Measurements from ENCODE around the gene PLCG2.

PLCG2 gene

DNA sequence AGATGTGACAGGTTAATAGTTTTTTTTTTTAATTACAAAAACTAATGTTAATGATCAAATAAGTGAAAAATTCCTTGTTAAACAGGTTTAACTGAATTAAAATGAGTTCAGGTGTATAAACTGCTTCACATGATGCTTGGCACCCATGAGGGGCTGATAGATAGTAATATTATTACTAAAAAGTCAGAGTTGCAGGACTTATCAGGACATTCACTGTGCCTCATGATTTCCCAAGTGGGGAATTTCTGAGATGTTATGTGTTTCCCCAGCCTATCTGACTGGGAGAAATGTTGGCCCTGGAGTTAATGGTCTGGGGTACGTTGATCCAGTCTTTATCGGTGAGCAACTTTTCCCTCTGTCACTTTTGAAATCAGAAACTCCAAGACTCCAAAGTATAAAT lies 102.1 kb downstream of the PLCG2 start:
- no peak overlapping the region for H2BK5ac ChIP-seq (ENCODE audit: low read length)
- no peak overlapping the region for H3K4ac ChIP-seq (ENCODE audit: low read length)
- H3K23ac ChIP-seq (ENCODE audit: low read depth, low read length, poor library complexity): no peak overlapping the region
- no peak overlapping the region for H4K8ac ChIP-seq (ENCODE audit: low read depth, low read length)
- no peak overlapping the region for H3K27ac ChIP-seq (replicated peaks; ENCODE audit: low read length)
- no CpG with 5 or more reads among the region's 2 CpGs for WGBS, 2 donors (ENCODE audit: extremely low coverage in 2 of 2, insufficient read length in 2 of 2, insufficient replicate concordance in 1 of 2)
- no peak overlapping the region for H2BK12ac ChIP-seq (ENCODE audit: low read length)
- no peaks in the 10 kb centered on the region for H3K36me3 ChIP-seq (replicated peaks in 1 of 2; ENCODE audit: control insufficient read depth in 2 of 2, insufficient read depth in 2 of 2, low read length in 2 of 2)
- H3K4me1 ChIP-seq (ENCODE audit: control insufficient read depth in 2 of 2, insufficient read depth in 1 of 2, low read depth in 1 of 2, low read length in 2 of 2): peaks cover 0 to 8% of the 10 kb centered on the region in 2 donors
- H2BK15ac ChIP-seq (ENCODE audit: low read length): no peak overlapping the region
- H3K14ac ChIP-seq (ENCODE audit: low read length): no peak overlapping the region
- H3K9me3 ChIP-seq (replicated peaks in 1 of 2; ENCODE audit: control insufficient read depth in 2 of 2, insufficient read depth in 1 of 2, low read depth in 1 of 2, low read length in 2 of 2): no peaks in the 10 kb centered on the region
- no peaks in the 10 kb centered on the region for H3K79me1 ChIP-seq (ENCODE audit: low read depth, low read length)
- no peak overlapping the region for H2AFZ ChIP-seq (ENCODE audit: low read length)
- DNase-seq (ENCODE audit: low spot score): no peak
- H3K4me2 ChIP-seq (ENCODE audit: insufficient read depth, low read length, poor library complexity, severe bottlenecking): no peak overlapping the region
- H3K27me3 ChIP-seq (ENCODE audit: control insufficient read depth in 3 of 3, insufficient read depth in 3 of 3, low read depth in 1 of 3, low read length in 3 of 3): no peaks in the 10 kb centered on the region
- H3K9ac ChIP-seq (ENCODE audit: low read depth, low read length, poor library complexity): no peak overlapping the region
- H2AK5ac ChIP-seq (ENCODE audit: low read depth, low read length): no peak overlapping the region
- no peak overlapping the region for H3K18ac ChIP-seq (ENCODE audit: low read length)
- no peak overlapping the region for H3K4me3 ChIP-seq (ENCODE audit: low read length in 2 of 2)
- H2BK120ac ChIP-seq (ENCODE audit: low read depth, low read length): no peak overlapping the region
- no peak overlapping the region for H4K91ac ChIP-seq (ENCODE audit: low read depth, low read length, poor library complexity)

DNA sequence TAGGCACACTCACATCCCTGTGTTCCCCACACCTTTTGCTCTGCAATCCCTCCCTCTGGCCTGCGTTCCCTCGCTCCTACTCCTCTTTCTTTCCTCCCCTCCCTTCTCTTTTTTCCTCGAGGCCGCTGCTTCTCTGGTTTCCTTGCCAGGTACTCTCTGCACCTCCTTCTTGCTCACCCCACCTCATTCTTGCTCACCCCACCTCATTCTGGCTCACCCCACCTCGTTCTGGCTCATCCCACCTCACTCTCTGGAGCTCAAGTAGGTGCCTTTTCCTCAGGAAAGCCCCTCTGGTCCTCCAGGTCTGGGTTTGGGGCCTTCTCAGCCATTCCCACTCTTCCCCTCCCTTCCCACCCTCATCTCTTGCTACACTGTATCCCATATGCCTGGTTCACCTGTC lies 103.5 kb downstream of the PLCG2 start:
- H2BK120ac ChIP-seq (ENCODE audit: low read depth, low read length): no peak overlapping the region
- no peak overlapping the region for H3K4me3 ChIP-seq (ENCODE audit: low read length in 2 of 2)
- no peak overlapping the region for H2AK5ac ChIP-seq (ENCODE audit: low read depth, low read length)
- H3K36me3 ChIP-seq (replicated peaks in 1 of 2; ENCODE audit: control insufficient read depth in 2 of 2, insufficient read depth in 2 of 2, low read length in 2 of 2): no peaks in the 10 kb centered on the region
- H3K23ac ChIP-seq (ENCODE audit: low read depth, low read length, poor library complexity): no peak overlapping the region
- no peak overlapping the region for H2AFZ ChIP-seq (ENCODE audit: low read length)
- peaks cover 0 to 7% of the 10 kb centered on the region in 2 donors for H3K4me1 ChIP-seq (ENCODE audit: control insufficient read depth in 2 of 2, insufficient read depth in 1 of 2, low read depth in 1 of 2, low read length in 2 of 2)
- no peak overlapping the region for H3K18ac ChIP-seq (ENCODE audit: low read length)
- no peaks in the 10 kb centered on the region for H3K79me1 ChIP-seq (ENCODE audit: low read depth, low read length)
- no peak overlapping the region for H4K8ac ChIP-seq (ENCODE audit: low read depth, low read length)
- no peak overlapping the region for H3K27ac ChIP-seq (replicated peaks; ENCODE audit: low read length)
- H2BK5ac ChIP-seq (ENCODE audit: low read length): no peak overlapping the region
- H3K27me3 ChIP-seq (ENCODE audit: control insufficient read depth in 3 of 3, insufficient read depth in 3 of 3, low read depth in 1 of 3, low read length in 3 of 3): no peaks in the 10 kb centered on the region
- no peak overlapping the region for H4K91ac ChIP-seq (ENCODE audit: low read depth, low read length, poor library complexity)
- no peak overlapping the region for H3K4ac ChIP-seq (ENCODE audit: low read length)
- no peak overlapping the region for H2BK12ac ChIP-seq (ENCODE audit: low read length)
- H3K4me2 ChIP-seq (ENCODE audit: insufficient read depth, low read length, poor library complexity, severe bottlenecking): no peak overlapping the region
- no peak overlapping the region for H3K9ac ChIP-seq (ENCODE audit: low read depth, low read length, poor library complexity)
- no CpG with 5 or more reads among the region's 5 CpGs for WGBS, 2 donors (ENCODE audit: extremely low coverage in 2 of 2, insufficient read length in 2 of 2, insufficient replicate concordance in 1 of 2)
- no peak for DNase-seq (ENCODE audit: low spot score)
- H3K9me3 ChIP-seq (replicated peaks in 1 of 2; ENCODE audit: control insufficient read depth in 2 of 2, insufficient read depth in 1 of 2, low read depth in 1 of 2, low read length in 2 of 2): no peaks in the 10 kb centered on the region
- no peak overlapping the region for H2BK15ac ChIP-seq (ENCODE audit: low read length)
- no peak overlapping the region for H3K14ac ChIP-seq (ENCODE audit: low read length)

DNA sequence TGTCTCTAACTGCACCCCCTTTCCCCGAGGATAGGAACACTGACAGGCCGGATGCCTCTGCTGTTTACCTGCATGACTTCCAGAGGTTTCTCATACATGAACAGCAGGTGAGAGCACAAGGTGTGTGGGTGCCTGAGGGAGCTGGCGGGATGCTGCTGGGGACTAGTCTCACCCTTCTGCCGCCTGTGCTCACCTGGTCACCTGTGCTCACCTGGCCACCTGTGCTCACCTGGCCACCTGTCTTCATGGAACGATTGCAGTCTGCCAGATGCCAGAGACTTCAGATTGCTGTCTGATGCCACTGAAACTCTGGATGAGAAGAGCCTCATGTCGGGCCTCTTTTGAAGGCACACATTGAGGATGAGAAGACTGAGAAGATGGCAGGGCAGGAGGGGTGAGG lies 104.1 kb downstream of the PLCG2 start:
- Histone ChIP-seq H2BK120ac (ENCODE audit: low read depth, low read length) (no peak overlapping the region), H3K4me2 (ENCODE audit: insufficient read depth, low read length, poor library complexity, severe bottlenecking) (no peak overlapping the region), H3K14ac (ENCODE audit: low read length) (no peak overlapping the region), H3K27me3 (ENCODE audit: control insufficient read depth in 3 of 3, insufficient read depth in 3 of 3, low read depth in 1 of 3, low read length in 3 of 3) (no peaks in the 10 kb centered on the region), H4K8ac (ENCODE audit: low read depth, low read length) (no peak overlapping the region), H3K9me3 (replicated peaks in 1 of 2; ENCODE audit: control insufficient read depth in 2 of 2, insufficient read depth in 1 of 2, low read depth in 1 of 2, low read length in 2 of 2) (no peaks in the 10 kb centered on the region), H3K4ac (ENCODE audit: low read length) (no peak overlapping the region), H4K91ac (ENCODE audit: low read depth, low read length, poor library complexity) (no peak overlapping the region), H2BK15ac (ENCODE audit: low read length) (no peak overlapping the region), H3K4me3 (ENCODE audit: low read length in 2 of 2) (no peak overlapping the region), H3K4me1 (ENCODE audit: control insufficient read depth in 2 of 2, insufficient read depth in 1 of 2, low read depth in 1 of 2, low read length in 2 of 2) (peaks cover 0 to 7% of the 10 kb centered on the region in 2 donors), H3K23ac (ENCODE audit: low read depth, low read length, poor library complexity) (no peak overlapping the region), H3K18ac (ENCODE audit: low read length) (no peak overlapping the region), H2AK5ac (ENCODE audit: low read depth, low read length) (no peak overlapping the region), H2BK5ac (ENCODE audit: low read length) (no peak overlapping the region), H3K27ac (replicated peaks; ENCODE audit: low read length) (no peak overlapping the region), H3K9ac (ENCODE audit: low read depth, low read length, poor library complexity) (no peak overlapping the region), H3K36me3 (replicated peaks in 1 of 2; ENCODE audit: control insufficient read depth in 2 of 2, insufficient read depth in 2 of 2, low read length in 2 of 2) (no peaks in the 10 kb centered on the region), H2AFZ (ENCODE audit: low read length) (no peak overlapping the region), H3K79me1 (ENCODE audit: low read depth, low read length) (no peaks in the 10 kb centered on the region), H2BK12ac (ENCODE audit: low read length) (no peak overlapping the region)
- no peak for DNase-seq (ENCODE audit: low spot score)
- no CpG with 5 or more reads among the region's 6 CpGs for WGBS, 2 donors (ENCODE audit: extremely low coverage in 2 of 2, insufficient read length in 2 of 2, insufficient replicate concordance in 1 of 2)

DNA sequence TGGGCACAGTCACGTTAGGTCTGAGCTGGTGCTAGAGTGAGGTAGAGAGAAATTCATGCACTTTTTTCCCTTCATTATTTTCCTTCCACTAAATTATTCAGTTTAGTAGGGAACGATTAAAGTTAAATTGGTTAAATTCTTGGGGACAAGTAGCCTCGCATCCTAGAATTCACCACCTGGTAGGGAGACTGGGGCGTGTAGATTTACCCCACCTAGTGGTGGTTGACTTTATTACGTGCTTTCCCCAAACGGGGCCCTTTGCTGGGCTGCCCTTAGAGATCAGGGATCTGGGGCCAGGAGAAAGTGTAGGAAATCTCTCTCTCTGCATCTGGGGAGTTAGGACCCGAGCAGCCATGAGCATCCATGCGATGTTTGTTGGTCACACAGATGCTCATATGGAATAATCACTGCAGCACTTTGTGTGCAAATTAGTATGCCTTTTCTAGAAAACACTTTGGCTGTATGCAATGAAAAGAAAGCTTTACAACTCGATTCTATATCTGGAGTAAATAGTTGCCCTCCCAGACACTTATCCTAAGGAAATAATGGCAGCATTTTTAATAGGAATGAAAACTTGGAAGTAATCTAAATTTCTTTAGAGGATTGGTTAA lies 107.0 kb downstream of the PLCG2 start:
- no peaks in the 10 kb centered on the region for H3K27me3 ChIP-seq (ENCODE audit: control insufficient read depth in 3 of 3, insufficient read depth in 3 of 3, low read depth in 1 of 3, low read length in 3 of 3)

More for the DNA sequence above, 107.0 kb downstream of the PLCG2 start:
- no peak overlapping the region for H4K91ac ChIP-seq (ENCODE audit: low read depth, low read length, poor library complexity)
- H3K14ac ChIP-seq (ENCODE audit: low read length): no peak overlapping the region
- H3K4me2 ChIP-seq (ENCODE audit: insufficient read depth, low read length, poor library complexity, severe bottlenecking): no peak overlapping the region
- no peak overlapping the region for H2BK15ac ChIP-seq (ENCODE audit: low read length)
- no CpG with 5 or more reads among the region's 9 CpGs for WGBS, 2 donors (ENCODE audit: extremely low coverage in 2 of 2, insufficient read length in 2 of 2, insufficient replicate concordance in 1 of 2)
- H2BK120ac ChIP-seq (ENCODE audit: low read depth, low read length): no peak overlapping the region
- H3K36me3 ChIP-seq (replicated peaks in 1 of 2; ENCODE audit: control insufficient read depth in 2 of 2, insufficient read depth in 2 of 2, low read length in 2 of 2): no peaks in the 10 kb centered on the region
- no peak overlapping the region for H3K23ac ChIP-seq (ENCODE audit: low read depth, low read length, poor library complexity)
- H3K4me3 ChIP-seq (ENCODE audit: low read length in 2 of 2): no peak overlapping the region
- no peak overlapping the region for H4K8ac ChIP-seq (ENCODE audit: low read depth, low read length)
- no peak overlapping the region for H3K27ac ChIP-seq (replicated peaks; ENCODE audit: low read length)
- no peak overlapping the region for H3K4ac ChIP-seq (ENCODE audit: low read length)
- H2BK12ac ChIP-seq (ENCODE audit: low read length): no peak overlapping the region
- no peak overlapping the region for H2AFZ ChIP-seq (ENCODE audit: low read length)
- no peaks in the 10 kb centered on the region for H3K79me1 ChIP-seq (ENCODE audit: low read depth, low read length)
- H3K18ac ChIP-seq (ENCODE audit: low read length): no peak overlapping the region
- no peaks in the 10 kb centered on the region for H3K9me3 ChIP-seq (replicated peaks in 1 of 2; ENCODE audit: control insufficient read depth in 2 of 2, insufficient read depth in 1 of 2, low read depth in 1 of 2, low read length in 2 of 2)
- H2BK5ac ChIP-seq (ENCODE audit: low read length): no peak overlapping the region
- DNase-seq (ENCODE audit: low spot score): peak; percentile 15
- no peak overlapping the region for H3K9ac ChIP-seq (ENCODE audit: low read depth, low read length, poor library complexity)
- no peaks in the 10 kb centered on the region for H3K4me1 ChIP-seq (ENCODE audit: control insufficient read depth in 2 of 2, insufficient read depth in 1 of 2, low read depth in 1 of 2, low read length in 2 of 2)
- H2AK5ac ChIP-seq (ENCODE audit: low read depth, low read length): no peak overlapping the region

Measured in neuronal stem cell (in vitro differentiated cells).